SK-N-SH (cell line): ENCODE measurements around the gene EPB41L2. TPM values are rescaled to one million over a fixed set of nuclear protein-coding genes. Genes with fewer than 3 reads are reported as not detected.
"Not testable (repeated sequence)": the region's sequence is repeated elsewhere in the genome, so short reads cannot be mapped to it uniquely, and the experiment has no call there.

Experiments used
- CTCF ChIA-PET: fragments of 300-600, 350-600 bp; formaldehyde crosslinking; extraction: SDS; loops from one replicate; lab custom pipeline; 2021; lab: Yijun Ruan, JAX
- POLR2A ChIA-PET: fragments of 350-600 bp; sonication (Branson Sonifier 250); formaldehyde crosslinking; extraction: SDS; loops from one replicate; lab custom pipeline; 2020; ENCODE audit warnings: antibody characterized with exemption, inconsistent platforms; lab: Yijun Ruan, JAX
- DNase-seq: peaks from one replicate; pipeline ENCODE4 v3.0.0; 2012
- H2AFZ ChIP-seq: fragments of 200-600 bp; sonication (generic); 2 replicates; pipeline ENCODE4 v1.8.1; 2016; ENCODE audit warnings: antibody characterized with exemption, mild to moderate bottlenecking, low read depth
- H3F3A ChIP-seq: fragments of 200-600 bp; sonication (generic); replicated peaks from 2 replicates; pipeline ENCODE3; 2016; ENCODE audit warnings: antibody characterized with exemption, mild to moderate bottlenecking; ENCODE audit not compliant: insufficient read depth
- H3K27ac ChIP-seq, 2 experiments: fragments of 200-500 bp in 1 of 2; fragments of 200-600 bp in 1 of 2; sonication (Bioruptor generic) in 1 of 2; sonication (generic), shearing (Covaris generic) in 1 of 2; 2 replicates each; pipeline versions ENCODE4 v1.5.1 to v1.6.1; 2014 to 2016; ENCODE audit warnings: low read depth in 2 of 2, inconsistent platforms in 1 of 2, low read length in 1 of 2, mild to moderate bottlenecking in 1 of 2, mixed read lengths in 1 of 2
- H3K27me3 ChIP-seq: fragments of 200-600 bp; sonication (generic), shearing (Covaris generic); 2 replicates; pipeline ENCODE4 v1.6.1; 2016; ENCODE audit warnings: mixed run types; ENCODE audit not compliant: insufficient read depth
- H3K36me3 ChIP-seq, 2 experiments: fragments of 200-500 bp in 1 of 2; fragments of 200-600 bp in 1 of 2; sonication (Bioruptor generic) in 1 of 2; sonication (generic) in 1 of 2; replicated peaks in 1 of 2; 2 replicates each; pipeline versions ENCODE3 to v1.5.1; 2014 to 2016; ENCODE audit warnings: low read length in 1 of 2, mild to moderate bottlenecking in 1 of 2; ENCODE audit not compliant: insufficient read depth in 2 of 2, control insufficient read depth in 1 of 2
- H3K4me1 ChIP-seq, 2 experiments: fragments of 200-500 bp in 1 of 2; fragments of 200-600 bp in 1 of 2; sonication (Bioruptor generic) in 1 of 2; sonication (generic), shearing (Covaris generic) in 1 of 2; 2 replicates each; pipeline versions ENCODE4 v1.5.1 to v1.6.1; 2014 to 2016; ENCODE audit warnings: low read depth in 1 of 2, low read length in 1 of 2, mixed run types in 1 of 2; ENCODE audit not compliant: insufficient read depth in 2 of 2, control insufficient read depth in 1 of 2
- H3K4me2 ChIP-seq: fragments of 200-600 bp; sonication (generic), shearing (Covaris generic); 2 replicates; pipeline ENCODE4 v1.6.1; 2017; ENCODE audit warnings: mixed run types
- H3K4me3 ChIP-seq, 2 experiments: fragments of 200-500 bp in 1 of 2; fragments of 200-600 bp in 1 of 2; sonication (Bioruptor generic) in 1 of 2; sonication (generic), shearing (Covaris generic) in 1 of 2; 2 replicates each; pipeline versions ENCODE4 v1.5.1 to v1.8.1; 2014 to 2016; ENCODE audit warnings: low read depth in 2 of 2, inconsistent platforms in 1 of 2, low read length in 1 of 2, mild to moderate bottlenecking in 1 of 2, mixed read lengths in 1 of 2, moderate library complexity in 1 of 2
- H3K79me2 ChIP-seq: fragments of 200-600 bp; sonication (generic); 2 replicates; pipeline ENCODE4 v1.8.1; 2017; ENCODE audit warnings: mild to moderate bottlenecking; ENCODE audit not compliant: insufficient read depth
- H3K9ac ChIP-seq: fragments of 200-600 bp; sonication (generic); 2 replicates; pipeline ENCODE4 v1.6.1; 2017; ENCODE audit warnings: mixed run types
- H3K9me2 ChIP-seq: fragments of 200-600 bp; sonication (generic); 2 replicates; pipeline ENCODE4 v1.6.1; 2017; ENCODE audit warnings: mixed run types
- H3K9me3 ChIP-seq: fragments of 200-600 bp; sonication (generic); 2 replicates; pipeline ENCODE4 v1.6.1; 2017; ENCODE audit warnings: mixed run types, mild to moderate bottlenecking, moderate library complexity
- H4K20me1 ChIP-seq: fragments of 200-600 bp; sonication (generic); 2 replicates; pipeline ENCODE4 v1.6.1; 2017; ENCODE audit warnings: mild to moderate bottlenecking, mixed run types; ENCODE audit not compliant: insufficient read depth
- CHD2 ChIP-seq: fragments of 150-350 bp; IDR thresholded peaks from 2 replicates; pipeline ENCODE4 v1.6.1; 2018; ENCODE audit warnings: low read length; ENCODE audit not compliant: partially characterized antibody
- ELF1 ChIP-seq: IDR thresholded peaks from 2 replicates; pipeline ENCODE4 v1.4.0; 2012
- EZH2phosphoT487 ChIP-seq: fragments of 200-600 bp; sonication (generic); IDR thresholded peaks from 2 replicates; pipeline ENCODE4 v1.6.1; 2017; ENCODE audit warnings: low read depth, mixed run types, mild to moderate bottlenecking, antibody characterized with exemption, moderate library complexity, borderline replicate concordance
- FOSL2 ChIP-seq: IDR thresholded peaks from 2 replicates; pipeline ENCODE4 v1.4.0; 2012; ENCODE audit warnings: low read depth, mild to moderate bottlenecking, moderate library complexity, borderline replicate concordance
- FOXM1 ChIP-seq: IDR thresholded peaks from 2 replicates; pipeline ENCODE4 v1.4.0; 2012; ENCODE audit warnings: low read depth, mild to moderate bottlenecking
- GATA2 ChIP-seq: sonication (generic); formaldehyde crosslinking; IDR thresholded peaks from 2 replicates; pipeline ENCODE4 v1.5.0; 2020; ENCODE audit warnings: mild to moderate bottlenecking, missing genetic modification reagents
- MEF2A ChIP-seq: IDR thresholded peaks from 2 replicates; pipeline ENCODE4 v1.4.0; 2012; ENCODE audit warnings: low read depth, borderline replicate concordance
- MXI1 ChIP-seq: IDR thresholded peaks from 2 replicates; pipeline ENCODE4 v1.6.1; 2012; ENCODE audit warnings: mild to moderate bottlenecking, low read depth, low read length, improper control_type of control experiment
- NFIC ChIP-seq: IDR thresholded peaks from 2 replicates; pipeline ENCODE4 v1.4.0; 2012; ENCODE audit warnings: borderline replicate concordance
- POLR2AphosphoS5 ChIP-seq: IDR thresholded peaks from 2 replicates; pipeline ENCODE4 v1.6.1; 2012; ENCODE audit warnings: low read depth, low read length
- RFX5 ChIP-seq: IDR thresholded peaks from 2 replicates; pipeline ENCODE4 v1.6.1; 2012; ENCODE audit warnings: mild to moderate bottlenecking, improper control_type of control experiment, low read length
- TAF1 ChIP-seq: IDR thresholded peaks from 2 replicates; pipeline ENCODE4 v1.6.1; 2012; ENCODE audit warnings: low read depth, mild to moderate bottlenecking, low read length, moderate library complexity, borderline replicate concordance
- TCF12 ChIP-seq: IDR thresholded peaks from 2 replicates; pipeline ENCODE4 v1.4.0; 2012
- WGBS: methylation state at CpG from one replicate; pipeline ENCODE4 v1.1.6; 2017; ENCODE audit warnings: low lambda C conversion rate; 5-methylcytosine and 5-hydroxymethylcytosine counted together
- polyA plus RNA-seq, 3 experiments: library from polyadenylated mRNA; depleted of rRNA; stranded (reverse); fragments of >200 nt; gene quantifications; 2 replicates each; pipeline ENCODE4 v1.2.3, GENCODE V29; 2012
- TF ChIP-seq, protein P1 (sequence below): IDR thresholded peaks from 2 replicates; pipeline ENCODE4 v1.4.0; 2012; ENCODE audit warnings: low read depth
- TF ChIP-seq, protein P2 (sequence below): IDR thresholded peaks from 2 replicates; pipeline ENCODE4 v1.4.0; 2012; ENCODE audit warnings: low read depth, borderline replicate concordance

The EPB41L2 gene
- polyA plus RNA-seq, 1 of the 3 experiments (the other 2 are of a cell fraction): 1.4 TPM

DNA sequence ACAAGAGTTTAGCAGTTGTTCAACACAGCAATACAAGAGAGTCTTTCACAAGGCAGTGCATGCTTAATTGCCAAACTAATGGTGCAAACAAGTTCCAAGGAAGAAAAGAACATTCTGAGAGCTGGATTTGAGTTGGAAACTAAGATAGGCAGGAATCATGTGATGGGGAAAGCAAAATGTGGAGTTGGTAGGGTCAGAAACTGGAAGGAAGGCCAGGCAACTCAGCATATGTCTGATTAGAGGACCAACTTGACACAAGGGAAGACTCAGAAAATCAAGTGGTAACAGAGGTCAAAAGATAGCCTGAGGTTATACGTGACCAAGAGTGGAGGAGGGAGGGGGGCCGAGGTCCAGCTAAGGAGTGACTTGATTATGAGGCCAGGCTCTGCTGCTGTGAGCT, 118.6 kb downstream of the EPB41L2 start:
- DNase-seq: no peak
- Histone ChIP-seq H3K27me3 (peaks cover 9% of the 10 kb centered on the region; the same call in 1 of the 2 replicates), H3K4me1 (peaks cover 0 to 6% of the 10 kb centered on the region in 2 experiments; a peak in 1 of 4 replicates), H3F3A (no peaks in the 10 kb centered on the region), H3K27ac (no peak overlapping the region), H3K4me3 (no peak overlapping the region), H3K9me3 (no peaks in the 10 kb centered on the region)
- POLR2A ChIA-PET: no interaction called here
- 10% methylated on average over 2 of the region's 2 CpGs for WGBS
- TF ChIP-seq FOXM1 (no peak), RFX5 (no peak), CHD2 (no peak), ELF1 (no peak), MEF2A (no peak), TAF1 (no peak), GATA2 (no peak), EZH2phosphoT487 (no peak), MXI1 (no peak), POLR2AphosphoS5 (no peak), FOSL2 (no peak), NFIC (no peak)
- TF ChIP-seq, protein P1, sequence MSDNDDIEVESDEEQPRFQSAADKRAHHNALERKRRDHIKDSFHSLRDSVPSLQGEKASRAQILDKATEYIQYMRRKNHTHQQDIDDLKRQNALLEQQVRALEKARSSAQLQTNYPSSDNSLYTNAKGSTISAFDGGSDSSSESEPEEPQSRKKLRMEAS: no peak
- TF ChIP-seq, protein P2, sequence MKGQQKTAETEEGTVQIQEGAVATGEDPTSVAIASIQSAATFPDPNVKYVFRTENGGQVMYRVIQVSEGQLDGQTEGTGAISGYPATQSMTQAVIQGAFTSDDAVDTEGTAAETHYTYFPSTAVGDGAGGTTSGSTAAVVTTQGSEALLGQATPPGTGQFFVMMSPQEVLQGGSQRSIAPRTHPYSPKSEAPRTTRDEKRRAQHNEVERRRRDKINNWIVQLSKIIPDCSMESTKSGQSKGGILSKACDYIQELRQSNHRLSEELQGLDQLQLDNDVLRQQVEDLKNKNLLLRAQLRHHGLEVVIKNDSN: no peak
- TF ChIP-seq, all 33 proteins: peak for 0
- Histone ChIP-seq H4K20me1 (no peaks in the 10 kb centered on the region), H3K79me2 (no peaks in the 10 kb centered on the region), H3K4me2 (no peak overlapping the region), H3K9ac (no peak overlapping the region), H2AFZ (no peak overlapping the region), H3K36me3 (no peaks in the 10 kb centered on the region), H3K9me2 (no peaks in the 10 kb centered on the region)
- CTCF ChIA-PET: no interaction called here

DNA sequence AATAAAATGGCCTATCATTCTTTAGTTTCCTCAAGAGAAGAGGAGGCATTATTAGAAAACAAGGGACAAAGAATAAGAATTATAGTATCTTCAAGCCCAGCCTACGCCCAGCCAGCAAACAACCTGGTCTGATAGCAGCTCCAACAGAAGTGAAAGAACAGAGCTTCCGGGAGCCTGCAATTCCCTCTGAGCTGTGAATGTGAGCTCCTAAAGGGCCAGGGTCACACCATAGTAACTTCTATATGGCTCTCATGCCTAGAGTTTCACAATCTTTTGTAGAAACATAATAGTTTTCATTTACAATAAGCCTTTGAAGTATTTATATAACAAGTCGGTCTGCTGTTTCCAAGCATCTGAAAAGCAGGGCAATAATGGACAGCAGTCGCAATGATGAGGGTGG, 119.3 kb downstream of the EPB41L2 start:
- Histone ChIP-seq H4K20me1 (no peaks in the 10 kb centered on the region), H3K4me3 (no peak overlapping the region), H3K9me3 (no peaks in the 10 kb centered on the region), H3K79me2 (no peaks in the 10 kb centered on the region), H3K9me2 (no peaks in the 10 kb centered on the region), H3K9ac (no peak overlapping the region), H3K27me3 (peaks cover 15% of the 10 kb centered on the region; the same call in 1 of the 2 replicates), H3F3A (no peaks in the 10 kb centered on the region), H3K4me2 (no peak overlapping the region), H3K27ac (no peak overlapping the region), H3K4me1 (peaks cover 0 to 6% of the 10 kb centered on the region in 2 experiments; a peak in 1 of 4 replicates), H3K36me3 (no peaks in the 10 kb centered on the region), H2AFZ (no peak overlapping the region)
- POLR2A ChIA-PET: no interaction called here
- no peak for DNase-seq
- 5% methylated on average over 4 of the region's 4 CpGs for WGBS
- TF ChIP-seq TCF12: no peak
- CTCF ChIA-PET: no interaction called here

DNA sequence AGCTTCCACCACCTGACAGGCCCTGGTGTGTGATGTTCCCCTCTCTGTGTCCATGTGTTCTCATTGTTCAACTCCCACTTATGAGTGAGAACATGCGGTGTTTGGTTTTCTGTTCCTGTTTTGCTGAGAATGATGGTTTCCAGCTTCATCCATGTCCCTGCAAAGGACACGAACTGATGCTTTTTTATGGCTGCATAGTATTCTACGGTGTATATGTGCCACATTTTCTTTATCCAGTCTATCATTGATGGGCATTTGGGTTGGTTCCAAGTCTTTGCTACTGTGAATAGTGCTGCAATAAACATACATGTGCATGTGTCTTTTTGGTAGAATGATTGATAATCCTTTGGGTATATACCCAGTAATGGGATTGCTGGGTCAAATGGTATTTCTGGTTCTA, 120.3 kb downstream of the EPB41L2 start:
- H3K36me3 ChIP-seq, H3K9ac ChIP-seq, H3K9me3 ChIP-seq, H3K27ac ChIP-seq, H3K4me1 ChIP-seq, H4K20me1 ChIP-seq, DNase-seq, POLR2A ChIA-PET, H3K4me2 ChIP-seq, H3K4me3 ChIP-seq, H3F3A ChIP-seq, CTCF ChIA-PET, H3K79me2 ChIP-seq, H2AFZ ChIP-seq, H3K9me2 ChIP-seq: not testable (repeated sequence)
- H3K27me3 ChIP-seq: peaks cover 15% of the 10 kb centered on the region; the same call in 1 of the 2 replicates
- 3% methylated on average over 3 of the region's 3 CpGs for WGBS
